ENCODE results near the gene APOBEC4.

DNA sequence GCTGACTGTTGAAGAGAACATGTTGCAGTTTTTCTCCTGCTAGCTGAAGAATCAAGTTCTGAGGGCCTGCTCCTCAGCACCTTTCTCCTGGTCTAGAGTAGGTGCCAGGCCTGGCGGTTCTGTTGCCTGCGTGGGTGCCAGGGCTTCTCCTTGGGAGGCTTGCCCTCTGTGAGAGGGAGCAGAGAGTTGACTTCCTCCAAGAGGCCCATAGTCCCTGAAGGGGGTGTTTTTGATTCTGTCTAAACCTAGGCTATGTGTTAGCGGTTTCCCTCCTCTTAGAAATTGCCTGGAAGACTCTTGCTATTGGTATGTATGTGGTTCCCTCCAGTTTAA lies 312 bp upstream of the APOBEC4 start:
- TF ChIP-seq SIN3A (IDR thresholded peaks at IDR 0.05; ENCODE audit: borderline replicate concordance, insufficient read depth, low read length) (no peak), POLR2AphosphoS5 (IDR thresholded peaks at IDR 0.05; ENCODE audit: low read depth, low read length) (no peak), TAF1 (IDR thresholded peaks at IDR 0.05; ENCODE audit: borderline replicate concordance, insufficient read depth, low read length) (no peak)

Measured in PFSK-1 (cell line).